IPS-18c (cell line): ENCODE results near the gene ARG2.

Source experiments
- H3K4me3 ChIP-seq: 2 replicates; pipeline ENCODE4 v1.7.0; 2013; ENCODE audit warnings: low read depth, mild to moderate bottlenecking, low read length, moderate library complexity; ENCODE audit not compliant: insufficient read depth
- H3K9me3 ChIP-seq: one replicate; pipeline ENCODE4 v1.6.1; 2013; ENCODE audit warnings: mild to moderate bottlenecking, low read length, moderate library complexity; ENCODE audit not compliant: control insufficient read depth, insufficient read depth

ARG2 gene

DNA sequence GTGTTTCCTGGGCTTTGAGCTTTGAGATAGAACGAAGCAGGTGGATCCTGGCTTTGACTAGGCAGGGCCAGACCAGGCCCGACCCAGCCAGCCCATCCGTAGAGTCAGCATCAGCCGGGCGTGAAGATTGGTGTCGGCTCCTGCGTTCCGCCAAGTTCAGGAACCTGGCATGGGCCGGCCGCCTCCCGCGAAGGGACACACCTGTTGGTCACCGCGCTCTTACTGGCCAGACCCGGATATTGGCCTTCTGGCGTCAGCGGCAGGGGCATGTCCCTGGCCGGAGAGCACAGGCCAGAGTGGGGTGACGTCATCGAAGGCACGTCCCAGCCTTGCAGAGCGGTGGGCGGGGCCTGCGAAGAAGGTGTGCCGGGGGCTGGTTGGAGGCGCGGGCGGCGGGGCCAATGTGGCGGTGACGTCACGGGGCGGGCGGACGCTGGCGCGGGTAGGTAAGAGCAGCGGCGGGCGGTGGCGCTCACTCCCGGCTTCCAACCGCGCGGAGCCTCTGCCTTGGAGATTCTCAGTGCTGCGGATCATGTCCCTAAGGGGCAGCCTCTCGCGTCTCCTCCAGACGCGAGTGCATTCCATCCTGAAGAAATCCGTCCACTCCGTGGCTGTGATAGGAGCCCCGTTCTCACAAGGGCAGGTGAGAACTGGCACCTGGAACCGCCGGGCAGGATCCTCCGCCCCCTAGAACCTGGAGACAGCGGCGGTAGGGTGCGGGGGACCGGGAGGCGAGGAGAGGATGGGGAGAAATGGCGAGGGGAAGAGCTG, at the start of gene ARG2:
Gene ARG2, plus strand, starts transcription at position 475 of the 771 bp plus-strand sequence. Its CDS starts 58 bp downstream, at position 533.
- H3K9me3 ChIP-seq: no peaks in the 10 kb centered on the region
- peak within 1 kb of the TSS; percentile 94 for H3K4me3 ChIP-seq

DNA sequence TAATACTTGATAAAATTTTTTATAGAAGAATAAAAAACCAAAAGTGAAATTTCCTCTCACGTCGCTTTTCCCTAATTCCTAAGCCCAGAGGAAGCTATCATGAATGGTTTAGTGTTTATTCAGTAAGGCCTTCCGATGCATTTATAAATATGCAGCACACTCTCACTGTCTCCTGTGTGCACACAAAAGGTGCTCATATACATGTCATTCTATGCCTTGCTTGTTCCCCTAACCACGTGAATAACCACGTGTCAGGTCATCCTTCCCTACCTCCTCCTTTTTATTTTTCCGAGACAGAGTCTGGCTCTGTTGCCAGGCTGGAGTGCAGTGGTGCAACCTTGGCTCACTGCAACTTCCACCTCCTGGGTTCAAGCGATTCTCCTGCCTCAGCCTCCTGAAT, 49.3 kb upstream of the ARG2 start:
- Histone ChIP-seq H3K4me3 (no peak overlapping the region), H3K9me3 (peaks cover 3% of the 10 kb centered on the region)

DNA sequence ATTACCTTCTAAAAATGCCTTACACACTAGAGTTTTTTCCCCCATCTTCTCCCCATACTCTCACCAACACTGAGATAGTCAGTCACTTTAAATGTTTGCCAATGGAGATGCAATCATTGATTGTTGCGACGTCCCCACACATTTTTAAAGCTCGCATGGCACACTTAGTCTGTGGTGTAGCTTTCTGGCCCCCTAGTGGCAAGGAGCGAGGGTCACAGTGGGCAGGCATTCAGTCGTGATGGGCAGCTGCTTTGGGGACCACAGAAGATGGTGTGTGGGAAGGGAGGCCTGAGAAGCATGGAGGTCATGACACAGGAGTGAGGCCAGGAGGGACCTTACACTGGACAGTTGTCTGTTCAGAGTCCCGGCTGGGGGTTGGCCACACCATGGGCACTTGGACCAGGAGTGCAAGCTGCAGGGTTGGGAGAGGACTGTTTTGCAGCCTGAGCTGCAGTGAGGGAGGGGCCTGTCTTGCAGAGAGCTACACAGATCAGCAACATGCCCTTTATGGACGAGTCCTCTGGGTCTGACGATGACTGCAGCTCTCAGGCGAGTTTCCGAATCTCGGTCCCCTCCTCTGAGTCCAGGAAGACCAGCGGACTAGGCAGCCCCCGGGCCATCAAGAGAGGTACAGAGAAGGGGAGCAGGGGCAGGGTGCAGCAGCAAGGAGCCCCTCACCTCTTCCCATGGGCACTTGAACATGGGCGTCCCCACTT, 48.3 kb upstream of the ARG2 start:
- no peak overlapping the region for H3K4me3 ChIP-seq
- peaks cover 3% of the 10 kb centered on the region for H3K9me3 ChIP-seq

DNA sequence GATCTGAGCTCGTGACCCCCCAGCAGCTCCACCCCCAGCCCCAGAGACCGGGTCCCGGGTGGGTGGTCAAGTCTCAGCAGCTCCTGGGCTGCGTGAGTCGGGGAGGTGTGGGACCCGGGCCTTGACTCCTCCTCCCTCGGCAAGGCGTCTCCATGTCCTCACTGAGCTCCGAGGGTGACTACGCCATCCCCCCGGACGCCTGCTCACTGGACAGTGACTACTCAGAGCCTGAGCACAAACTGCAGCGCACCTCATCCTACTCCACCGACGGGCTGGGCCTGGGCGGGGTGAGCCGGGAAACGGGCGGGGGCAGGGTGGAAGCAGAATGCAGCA, 47.8 kb upstream of the ARG2 start:
- Histone ChIP-seq H3K4me3 (no peak overlapping the region), H3K9me3 (peaks cover 3% of the 10 kb centered on the region)

DNA sequence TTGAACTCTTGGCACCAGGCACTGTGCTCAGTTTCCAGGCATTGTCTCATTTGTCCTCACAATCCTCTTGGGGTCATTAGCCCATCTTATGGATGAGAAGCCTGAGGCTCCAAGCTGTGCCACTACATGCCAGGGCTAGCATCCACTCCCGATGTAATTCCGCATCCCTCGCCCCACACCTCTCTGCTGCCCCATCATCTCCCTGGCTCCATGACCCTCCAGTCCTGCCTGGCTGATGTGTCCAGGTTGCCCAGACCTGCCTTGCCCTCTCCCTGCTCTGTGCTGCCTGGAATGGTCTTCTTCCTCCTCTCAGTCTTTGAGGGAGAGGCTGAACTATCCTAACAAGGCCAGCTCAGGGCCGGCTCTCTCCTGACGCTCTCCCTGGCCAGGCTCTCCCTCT, 47.1 kb upstream of the ARG2 start:
- Histone ChIP-seq H3K4me3 (no peak overlapping the region), H3K9me3 (peaks cover 3% of the 10 kb centered on the region)

DNA sequence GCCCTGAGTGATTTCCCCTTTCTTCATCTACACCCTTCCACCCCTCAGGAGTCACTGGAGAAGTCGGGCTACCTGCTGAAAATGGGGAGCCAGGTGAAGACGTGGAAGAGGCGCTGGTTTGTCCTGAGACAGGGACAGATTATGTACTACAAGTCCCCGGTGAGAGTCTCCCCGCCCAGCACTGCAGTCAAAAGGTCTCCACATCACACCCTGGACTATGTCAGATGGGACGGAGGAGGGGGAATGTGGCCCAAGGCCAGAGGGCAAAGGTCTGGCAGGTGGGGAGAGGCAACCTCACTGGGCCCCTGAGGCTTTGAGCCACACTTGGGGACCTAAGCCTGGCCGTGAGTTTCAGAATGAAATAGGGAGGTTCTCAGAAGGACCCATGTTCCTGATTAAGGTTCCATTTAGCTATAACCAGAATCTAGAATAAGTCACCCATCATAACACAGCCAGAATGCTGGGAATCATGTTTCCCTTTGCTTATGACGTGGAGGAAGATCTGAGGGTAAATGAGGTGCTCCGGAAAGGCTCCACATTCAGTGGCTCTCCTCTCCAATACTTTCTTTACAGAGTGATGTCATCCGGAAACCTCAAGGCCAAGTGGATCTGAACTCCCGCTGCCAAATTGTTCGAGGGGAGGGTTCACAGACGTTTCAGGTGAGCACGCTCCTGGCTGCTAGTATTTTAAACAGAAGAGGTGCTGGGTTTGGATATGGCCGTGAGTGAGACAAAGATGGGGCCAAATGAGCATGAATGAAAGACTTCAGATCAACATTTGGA, 46.3 kb upstream of the ARG2 start:
- peaks cover 3% of the 10 kb centered on the region for H3K9me3 ChIP-seq
- H3K4me3 ChIP-seq: no peak overlapping the region

DNA sequence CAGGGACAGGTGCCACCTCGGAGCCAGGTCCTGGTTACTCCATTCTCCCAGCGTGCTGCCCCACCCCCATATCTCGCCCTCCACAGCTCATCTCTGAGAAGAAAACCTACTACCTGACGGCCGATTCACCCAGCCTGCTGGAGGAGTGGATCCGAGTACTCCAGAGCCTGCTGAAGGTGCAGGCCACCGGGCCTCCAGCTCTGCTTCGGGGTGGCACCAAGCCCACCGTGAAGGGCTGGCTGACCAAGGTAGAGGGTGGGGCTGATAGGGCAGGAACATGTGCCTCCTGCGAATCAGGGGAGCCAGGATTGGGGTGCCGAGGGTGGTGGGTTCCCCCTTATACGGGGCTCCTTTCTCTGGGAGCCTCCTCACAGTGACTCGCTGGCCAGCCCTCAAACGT, 45.6 kb upstream of the ARG2 start:
- Histone ChIP-seq H3K9me3 (peaks cover 3% of the 10 kb centered on the region), H3K4me3 (no peak overlapping the region)

DNA sequence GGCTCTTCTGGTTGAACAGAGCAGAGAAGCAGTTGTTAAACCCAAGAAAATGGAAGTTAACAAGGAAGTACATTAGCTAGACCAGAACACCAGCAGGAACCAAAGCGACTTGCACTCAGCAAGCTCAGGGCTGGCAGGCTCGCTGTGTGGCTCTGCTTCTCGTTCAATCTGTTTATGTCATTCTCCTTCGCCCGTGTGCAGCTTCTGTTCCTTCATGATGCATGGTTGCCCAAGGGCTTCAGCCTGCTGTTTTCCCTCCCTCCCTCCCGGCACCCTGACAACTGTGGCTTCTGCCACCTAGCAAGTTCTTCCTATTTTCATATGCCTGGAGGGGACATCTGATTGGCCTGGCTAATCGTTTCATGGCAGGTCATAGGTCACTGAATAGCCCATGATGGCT, 44.9 kb upstream of the ARG2 start:
- Histone ChIP-seq H3K9me3 (peaks cover 3% of the 10 kb centered on the region), H3K4me3 (no peak overlapping the region)

DNA sequence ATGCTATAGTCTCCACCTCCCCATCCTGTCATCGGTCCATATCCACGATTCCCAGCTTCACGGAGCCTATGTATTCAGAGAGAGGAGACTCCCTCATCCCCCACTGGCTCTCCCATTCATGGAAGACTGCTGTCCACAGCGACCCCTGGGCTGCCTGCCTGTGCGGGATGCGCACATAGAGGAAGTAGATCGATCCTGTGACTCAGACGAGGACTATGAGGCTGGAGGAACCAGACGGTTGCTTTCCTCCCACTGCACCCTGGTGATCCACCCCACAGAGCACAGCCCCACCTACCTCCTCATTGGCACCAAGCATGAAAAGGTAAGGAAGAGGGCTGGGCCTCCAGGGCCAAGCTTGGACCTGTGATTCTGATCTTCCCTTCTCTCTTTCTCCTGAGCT, 44.0 kb upstream of the ARG2 start:
- H3K9me3 ChIP-seq: peaks cover 3% of the 10 kb centered on the region
- no peak overlapping the region for H3K4me3 ChIP-seq

DNA sequence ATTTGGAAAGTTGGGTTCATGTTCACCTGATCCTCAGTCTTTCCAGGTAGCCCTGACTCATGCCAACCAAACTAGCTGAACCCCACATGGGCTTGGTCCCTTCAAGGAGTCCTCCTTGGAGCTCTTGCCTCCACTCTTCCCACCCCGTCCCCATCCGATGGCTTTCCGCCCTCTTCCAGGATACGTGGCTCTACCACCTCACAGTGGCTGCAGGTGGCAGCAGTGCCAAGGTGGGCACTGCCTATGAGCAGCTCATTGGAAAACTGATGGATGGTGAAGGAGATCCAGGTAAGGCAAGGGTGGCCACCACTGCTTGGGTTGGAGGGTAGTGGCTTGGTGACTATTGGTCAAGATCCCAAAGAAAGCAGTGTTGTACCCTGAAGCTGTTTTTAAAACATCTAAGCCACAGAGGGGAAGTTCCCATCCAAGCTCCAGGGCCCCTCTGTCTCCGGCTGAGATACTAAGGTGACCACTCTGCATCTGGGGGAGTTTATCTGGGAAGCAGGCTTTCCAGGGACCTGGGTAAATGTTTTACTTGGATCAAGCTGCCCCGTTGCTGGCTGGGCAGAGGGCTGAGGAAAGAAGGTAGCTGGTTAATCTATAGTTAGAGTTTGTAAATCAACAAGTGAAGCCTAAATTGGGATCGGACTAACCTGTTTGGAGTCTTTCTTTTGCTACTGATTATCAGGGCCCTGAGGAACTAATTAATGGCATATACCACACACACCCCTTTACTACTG, 43.3 kb upstream of the ARG2 start:
- Histone ChIP-seq H3K9me3 (peaks cover 3% of the 10 kb centered on the region), H3K4me3 (no peak overlapping the region)

DNA sequence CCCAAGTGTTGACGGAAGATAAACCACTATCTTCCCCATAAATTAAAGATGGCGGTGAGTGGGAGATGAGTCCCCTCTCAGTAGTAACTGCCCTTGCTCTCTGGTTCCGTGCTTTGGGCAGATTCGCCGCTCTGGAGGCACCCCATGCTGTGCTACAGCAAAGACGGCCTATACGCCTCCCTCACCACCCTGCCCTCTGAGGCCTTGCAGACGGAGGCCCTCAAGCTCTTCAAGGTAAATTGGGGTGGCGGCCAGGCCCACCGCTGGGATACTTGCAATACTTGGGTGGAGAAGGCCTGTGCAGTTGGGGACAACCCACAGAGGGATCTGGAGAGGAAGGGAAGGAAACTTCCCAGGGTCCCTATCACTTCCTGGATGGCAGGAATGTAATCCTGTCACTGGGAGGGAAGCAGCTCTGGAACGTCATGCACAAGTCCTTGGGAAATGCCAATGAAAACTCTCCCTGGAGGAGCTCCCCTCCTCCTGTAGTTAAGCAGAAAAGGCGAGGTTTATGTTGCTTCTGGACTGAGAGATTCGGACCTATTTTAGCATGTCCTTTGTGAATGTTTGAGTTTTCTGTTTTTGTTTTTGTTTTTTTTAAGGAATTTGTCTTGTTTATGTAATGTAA, 42.4 kb upstream of the ARG2 start:
- H3K4me3 ChIP-seq: no peak overlapping the region
- no peaks in the 10 kb centered on the region for H3K9me3 ChIP-seq

DNA sequence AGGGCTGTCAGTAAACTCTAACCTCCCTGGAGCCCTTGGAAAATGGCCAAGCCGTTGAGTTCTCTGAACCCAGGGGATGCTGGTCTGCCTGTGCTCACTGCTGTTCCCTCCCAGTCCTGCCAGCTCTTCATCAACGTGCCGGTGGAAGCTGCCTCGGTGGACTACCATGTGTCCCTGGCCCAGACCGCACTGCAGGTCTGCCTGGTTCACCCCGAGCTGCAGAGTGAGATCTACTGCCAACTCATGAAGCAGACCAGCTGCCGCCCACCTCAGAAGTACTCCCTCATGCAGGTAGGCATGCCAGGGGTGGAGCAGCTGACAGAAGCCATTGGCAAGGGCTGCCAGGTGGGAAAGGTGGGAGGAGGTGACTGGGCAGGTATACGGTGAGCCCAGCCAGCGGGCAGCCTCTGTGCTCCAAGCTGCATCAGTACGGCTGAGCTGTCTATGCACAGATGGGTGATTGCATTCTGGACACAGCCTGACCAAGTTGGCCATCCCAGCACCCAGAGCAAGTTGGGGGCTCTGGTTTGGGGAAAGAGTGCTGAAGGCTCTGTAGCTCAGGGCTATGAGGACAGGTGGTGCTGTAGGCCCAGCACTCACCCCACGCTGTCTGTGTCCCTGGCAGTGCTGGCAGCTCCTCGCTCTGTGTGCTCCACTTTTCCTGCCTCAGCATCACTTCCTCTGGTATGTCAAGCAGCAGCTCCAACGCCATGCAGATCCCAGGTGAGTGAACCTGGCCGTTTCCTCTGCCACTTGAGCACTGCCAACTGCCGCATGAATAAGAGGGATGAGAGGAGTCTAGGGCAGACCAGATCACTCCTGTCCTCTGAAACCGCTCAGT, 41.6 kb upstream of the ARG2 start:
- H3K9me3 ChIP-seq: no peaks in the 10 kb centered on the region
- H3K4me3 ChIP-seq: no peak overlapping the region

DNA sequence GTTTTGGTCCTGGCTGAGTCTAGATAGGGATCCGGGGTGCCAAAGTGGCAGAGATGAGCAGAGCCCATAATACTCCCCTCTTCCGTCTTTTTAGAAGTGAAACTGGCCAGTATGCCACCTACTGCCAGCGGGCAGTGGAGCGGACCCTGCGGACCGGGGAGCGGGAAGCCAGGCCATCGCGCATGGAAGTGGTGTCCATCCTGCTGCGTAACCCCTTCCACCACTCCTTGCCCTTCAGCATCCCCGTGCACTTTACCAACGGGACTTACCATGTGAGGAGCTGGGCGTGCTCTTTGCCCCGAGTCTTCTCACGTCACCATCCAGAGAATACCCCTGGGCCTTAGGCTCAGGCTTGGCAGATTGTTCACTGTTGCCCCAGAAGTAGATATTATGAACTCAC, 40.7 kb upstream of the ARG2 start:
- no peak overlapping the region for H3K4me3 ChIP-seq

DNA sequence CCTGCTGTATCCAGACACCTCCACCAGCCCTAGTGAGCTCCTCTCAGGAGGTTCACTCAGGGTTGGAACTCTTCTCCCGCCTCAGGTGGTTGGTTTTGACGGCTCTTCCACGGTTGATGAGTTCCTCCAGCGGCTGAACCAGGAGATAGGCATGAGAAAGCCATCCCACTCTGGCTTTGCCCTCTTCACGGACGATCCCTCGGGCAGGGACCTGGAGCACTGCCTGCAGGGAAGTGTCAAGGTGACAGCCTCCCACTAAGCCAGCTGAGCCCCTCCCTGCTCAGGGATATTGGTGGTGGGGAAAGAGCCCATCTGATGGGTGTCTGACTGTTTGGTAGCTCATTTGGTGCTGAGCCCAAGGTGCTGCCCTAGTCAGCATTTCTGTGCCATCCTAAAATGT, 40.1 kb upstream of the ARG2 start:
- H3K4me3 ChIP-seq: no peak overlapping the region
- H3K9me3 ChIP-seq: no peaks in the 10 kb centered on the region

More for the DNA sequence above, 40.7 kb upstream of the ARG2 start:
- H3K9me3 ChIP-seq: no peaks in the 10 kb centered on the region

DNA sequence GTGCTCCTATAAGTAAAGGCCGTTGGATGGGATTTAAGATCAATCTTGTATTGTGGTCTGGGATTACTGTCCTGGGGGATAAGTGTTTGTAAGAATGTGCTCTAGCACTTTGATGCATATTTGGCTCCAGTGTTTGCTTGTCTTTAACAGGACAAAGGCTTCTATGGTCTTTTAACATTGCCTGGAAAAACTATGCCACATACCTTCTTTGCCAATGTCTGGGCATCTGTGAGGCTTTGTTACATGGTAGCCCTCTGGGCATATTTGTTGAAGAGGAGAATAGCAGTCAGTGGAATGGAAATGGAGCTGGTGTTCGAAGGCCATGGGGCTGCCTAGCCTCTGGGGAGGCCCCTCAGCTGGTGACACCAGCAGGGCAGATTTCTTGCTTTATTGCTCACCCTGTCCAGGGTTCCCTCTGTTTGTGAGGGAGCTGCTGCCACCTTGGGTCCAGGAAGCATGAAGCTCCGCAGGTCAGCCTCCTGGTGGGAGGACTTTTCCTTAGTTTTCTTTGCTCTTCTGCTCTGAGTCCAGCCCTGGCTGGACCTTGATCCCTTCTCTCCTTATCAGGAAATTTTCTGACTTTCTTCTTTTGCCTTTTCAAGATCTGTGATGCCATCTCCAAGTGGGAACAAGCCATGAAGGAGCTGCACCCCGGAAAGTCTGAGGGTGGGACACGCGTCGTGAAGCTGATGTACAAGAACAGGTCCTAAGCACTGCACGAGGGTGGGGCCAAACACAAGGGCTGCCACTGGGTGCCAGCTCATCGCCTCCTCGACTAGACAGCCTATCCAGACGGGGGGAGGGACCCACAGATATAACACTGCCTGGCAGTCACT, 39.2 kb upstream of the ARG2 start:
- H3K4me3 ChIP-seq: no peak overlapping the region
- H3K9me3 ChIP-seq: no peaks in the 10 kb centered on the region
